ENCODE measurements around the gene NOXO1. TPM values are rescaled to one million over a fixed set of nuclear protein-coding genes. Genes with fewer than 3 reads are reported as not detected.

The NOXO1 gene
- total and polyA plus RNA-seq, 9 of the 15 experiments (the other 6 are each of a cell fraction or from before 2014, with no cell fraction given): not detected

DNA sequence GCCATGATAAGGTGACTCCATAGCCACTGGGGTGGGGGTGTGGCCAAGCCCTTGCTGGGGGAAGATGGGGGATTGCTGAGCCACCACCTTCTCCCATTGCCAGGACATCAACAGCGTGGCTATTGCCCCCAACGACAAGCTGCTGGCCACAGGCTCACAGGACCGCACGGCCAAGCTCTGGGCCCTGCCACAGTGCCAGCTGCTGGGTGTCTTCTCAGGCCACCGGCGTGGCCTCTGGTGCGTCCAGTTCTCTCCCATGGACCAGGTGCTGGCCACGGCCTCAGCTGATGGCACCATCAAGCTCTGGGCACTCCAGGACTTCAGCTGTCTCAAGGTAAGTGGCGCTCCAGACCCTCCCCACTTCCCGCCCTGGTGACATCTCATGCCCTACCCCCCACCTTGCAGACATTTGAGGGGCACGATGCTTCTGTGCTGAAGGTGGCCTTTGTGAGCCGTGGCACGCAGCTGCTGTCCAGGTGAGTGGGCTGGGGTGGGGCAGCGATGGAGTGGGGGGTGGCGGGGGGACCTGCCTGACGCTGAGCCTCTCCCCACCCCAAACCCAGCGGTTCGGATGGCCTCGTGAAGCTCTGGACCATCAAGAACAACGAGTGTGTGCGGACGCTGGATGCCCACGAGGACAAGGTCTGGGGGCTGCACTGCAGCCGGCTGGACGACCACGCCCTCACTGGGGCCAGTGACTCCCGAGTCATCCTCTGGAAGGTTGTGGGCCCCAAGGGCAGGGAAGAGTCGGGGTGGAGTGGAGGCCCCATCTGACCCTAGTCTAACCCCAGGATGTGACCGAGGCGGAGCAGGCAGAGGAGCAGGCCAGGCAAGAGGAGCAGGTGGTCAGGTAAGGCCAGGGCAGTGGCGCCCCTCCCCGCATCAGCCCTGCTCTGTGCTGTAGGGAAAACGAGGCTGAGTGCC is 4.1 kb downstream of the NOXO1 start:
- POLR2A ChIA-PET: interaction anchor here (0.6 to 2.7 kb wide), 6 partner anchors 8 to 48 kb away, joined by 3 to 30 read pairs (median 4); partner anchors contain the start of gene RPS2
- ATAC-seq: no peak

More for the DNA sequence above, 4.1 kb downstream of the NOXO1 start:
- peaks cover 23% of the 10 kb centered on the region for H3K79me2 ChIP-seq (ENCODE audit: control insufficient read depth, insufficient read depth, low read length)
- H3K4me1 ChIP-seq (replicated peaks in 1 of 2; ENCODE audit: control insufficient read depth in 2 of 2, insufficient read depth in 2 of 2, low read length in 2 of 2): peaks cover 3 to 91% of the 10 kb centered on the region in 2 experiments; a peak in 3 of 5 replicates
- no peak overlapping the region for H3K27ac ChIP-seq (ENCODE audit: extremely low read depth, low read depth, low read length)
- H3K9me1 ChIP-seq (ENCODE audit: control insufficient read depth, insufficient read depth, low read length): no peaks in the 10 kb centered on the region
- DNase-seq (ENCODE audit: extremely low read depth in 1 of 4, low spot score in 3 of 4) (peak in 1 of 4 experiments; percentile 25), FAIRE-seq (no peak)
- H4K20me1 ChIP-seq (replicated peaks; ENCODE audit: control insufficient read depth, insufficient read depth, low read length): no peaks in the 10 kb centered on the region
- no TSS peak for BruUV-seq (replicated peaks)
- intact Hi-C loops (cut with micrococcal nuclease): no loop called here
- H3K9me3 ChIP-seq (replicated peaks; ENCODE audit: control insufficient read depth, insufficient read depth, low read depth, low read length): no peaks in the 10 kb centered on the region
- H3K4me3 ChIP-seq: no peak overlapping the region
- TF ChIP-seq MCM7 (IDR thresholded peaks at IDR 0.05): no peak
- no peak for TF ChIP-seq ZC3H4 (CRISPR knock-in tag; IDR thresholded peaks at IDR 0.05; ENCODE audit: borderline replicate concordance)
- TF ChIP-seq, protein P1, sequence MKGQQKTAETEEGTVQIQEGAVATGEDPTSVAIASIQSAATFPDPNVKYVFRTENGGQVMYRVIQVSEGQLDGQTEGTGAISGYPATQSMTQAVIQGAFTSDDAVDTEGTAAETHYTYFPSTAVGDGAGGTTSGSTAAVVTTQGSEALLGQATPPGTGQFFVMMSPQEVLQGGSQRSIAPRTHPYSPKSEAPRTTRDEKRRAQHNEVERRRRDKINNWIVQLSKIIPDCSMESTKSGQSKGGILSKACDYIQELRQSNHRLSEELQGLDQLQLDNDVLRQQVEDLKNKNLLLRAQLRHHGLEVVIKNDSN (CRISPR knock-in tag; IDR thresholded peaks at IDR 0.05): no peak
- TF ChIP-seq BMI1 (IDR thresholded peaks at IDR 0.05; ENCODE audit: low read length): no peak
- no peak for TF ChIP-seq POLR3G (IDR thresholded peaks at IDR 0.05; ENCODE audit: extremely low read depth, insufficient read length, insufficient replicate concordance)
- TF ChIP-seq XRCC4 (IDR thresholded peaks at IDR 0.05; ENCODE audit: extremely low read depth, insufficient read depth, insufficient read length): no peak
- H3K9ac ChIP-seq (ENCODE audit: insufficient read depth in 1 of 2, low read depth in 2 of 2, low read length in 2 of 2): no peak overlapping the region
- H3K27me3 ChIP-seq (ENCODE audit: control insufficient read depth in 2 of 2, insufficient read depth in 2 of 2, low read length in 2 of 2): no peaks in the 10 kb centered on the region
- no peak overlapping the region for H2AFZ ChIP-seq (ENCODE audit: low read depth, low read length)
- no peak overlapping the region for H3K4me2 ChIP-seq (ENCODE audit: insufficient read depth, low read length)
- CTCF ChIA-PET (ENCODE audit: low intra/inter-chr PET ratio): no interaction called here
- peaks cover 62% of the 10 kb centered on the region; the same call in 2 of the 3 replicates for H3K36me3 ChIP-seq (ENCODE audit: control insufficient read depth, insufficient read depth, low read length)
- 92% methylated on average over 22 of the region's 33 CpGs for WGBS (ENCODE audit: insufficient coverage, low coverage, missing lambda C conversion rate)
- in situ Hi-C loops (cut with MboI): no loop called here

Data from K562 (cell line).